PC-3 (cell line): ENCODE measurements around the gene CELA2B.

Source experiments
- CTCF ChIP-seq: fragments of 300-600 bp; sonication (generic); conservative IDR thresholded peaks from 2 replicates; pipeline ENCODE4 v1.5.1; 2017; ENCODE audit warnings: antibody characterized with exemption, low read depth, mild to moderate bottlenecking, low read length
- EZH2 ChIP-seq: fragments of 300-600 bp; sonication (generic); IDR thresholded peaks from one replicate; pipeline ENCODE4 v1.6.1; 2017; ENCODE audit warnings: antibody characterized with exemption, mild to moderate bottlenecking, low read length; ENCODE audit not compliant: unreplicated experiment

GRCh38 chr1:15515022-15515663 is 39.2 kb downstream of the CELA2B start:
- no peak for TF ChIP-seq CTCF
- TF ChIP-seq EZH2, result no peak
